Daoy (cell line): ENCODE measurements around the gene ZBED5. TPM values are rescaled to one million over a fixed set of nuclear protein-coding genes. Genes with fewer than 3 reads are reported as not detected.
"Not testable (repeated sequence)": the region's sequence is repeated elsewhere in the genome, so short reads cannot be mapped to it uniquely, and the experiment has no call there.

Experiments used
- DNase-seq: peaks from one replicate; pipeline ENCODE4 v3.0.0-alpha.2; 2015; ENCODE audit warnings: low read depth
- total RNA-seq: library from RNA; depleted of rRNA; stranded (reverse); fragments of >200 nt; shearing (Covaris generic); gene quantifications from 2 replicates; pipeline ENCODE4 v1.2.3, GENCODE V29; 2014; rRNA removed

ZBED5 gene
- total RNA-seq: 30.5 and 35.5 TPM in 2 replicates

DNA sequence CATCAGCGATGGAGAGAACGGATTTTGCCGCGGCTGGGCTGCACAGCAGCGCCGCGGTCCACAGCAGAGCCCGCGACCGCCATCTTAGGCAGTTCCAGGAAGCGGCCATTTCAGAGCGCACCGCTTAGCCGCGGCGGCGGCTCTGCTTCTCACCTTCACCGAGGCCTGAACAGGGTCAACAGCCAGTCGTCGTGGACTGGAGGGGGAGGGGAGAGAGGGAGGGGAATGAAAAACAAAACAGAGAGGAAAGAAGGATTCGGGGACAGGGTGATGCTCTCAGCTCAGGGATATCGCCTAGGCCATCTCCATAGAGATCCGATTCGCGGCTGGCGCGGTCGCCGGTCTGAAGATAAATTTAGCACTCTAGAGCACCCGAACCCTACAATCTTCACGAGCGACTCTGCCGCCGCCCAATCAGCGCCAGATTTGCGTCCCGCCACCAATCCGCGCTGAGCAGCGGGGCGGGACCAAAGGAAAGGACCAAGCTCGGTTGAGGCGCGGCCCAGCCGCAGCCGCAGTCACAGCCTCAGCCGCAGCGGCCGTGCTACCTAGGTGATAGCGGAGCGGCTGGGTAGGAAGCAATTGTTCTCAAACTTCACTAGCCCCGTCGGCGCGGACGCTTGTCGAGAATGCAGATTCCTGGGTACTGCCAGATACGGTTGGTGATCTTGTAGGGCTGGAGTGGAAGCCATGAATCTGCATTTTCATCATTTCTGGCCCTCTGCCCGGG, at the start of gene ZBED5:
Gene ZBED5 (minus strand): TSS at position 345 of the 730 bp plus-strand sequence. CDS start 3,108 bp downstream, outside the sequence.
- DNase-seq: peak; percentile 98

- no peak for DNase-seq
These were observed 48.7 kb upstream of the ZBED5 start for GRCh38 chr11:10906521-10906920.

DNA sequence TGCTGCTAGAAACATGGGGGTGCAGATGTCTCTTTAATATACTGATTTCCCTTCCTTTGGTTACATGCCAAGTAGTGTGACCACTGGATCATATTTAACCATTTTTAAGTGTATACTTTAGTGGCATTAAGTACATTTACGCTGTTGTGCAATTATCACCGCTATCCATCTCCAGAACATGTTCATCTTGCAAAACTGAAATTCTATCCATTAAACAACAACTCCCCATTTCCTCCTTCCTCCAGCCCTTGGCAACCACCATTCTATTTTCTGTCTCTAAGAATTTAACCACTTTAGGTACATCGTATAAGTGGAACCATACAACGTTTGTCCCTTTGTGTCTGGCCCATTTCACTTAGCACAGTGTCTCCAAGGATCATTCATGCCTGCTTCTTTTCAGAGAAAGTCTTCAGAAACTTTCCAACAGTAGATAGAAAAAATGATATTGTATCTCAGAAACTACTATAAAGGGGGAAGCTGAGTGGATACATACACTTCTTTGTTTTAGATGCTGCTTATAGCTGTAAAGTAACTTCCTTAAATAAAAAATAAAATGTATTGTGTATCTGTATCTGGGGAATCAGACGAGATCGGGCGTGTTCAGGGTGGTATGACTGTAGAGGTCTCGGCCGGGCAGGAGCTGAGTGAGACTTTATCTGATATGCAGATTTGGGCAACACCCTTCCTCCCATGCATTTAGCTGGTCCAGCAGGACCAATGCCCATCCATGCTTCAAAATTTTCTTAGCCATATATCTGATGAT, 44.6 kb upstream of the ZBED5 start:
- no peak for DNase-seq

GRCh38 chr11:10900681-10901415, 43.0 kb upstream of the ZBED5 start:
- DNase-seq: peak; percentile 75

DNA sequence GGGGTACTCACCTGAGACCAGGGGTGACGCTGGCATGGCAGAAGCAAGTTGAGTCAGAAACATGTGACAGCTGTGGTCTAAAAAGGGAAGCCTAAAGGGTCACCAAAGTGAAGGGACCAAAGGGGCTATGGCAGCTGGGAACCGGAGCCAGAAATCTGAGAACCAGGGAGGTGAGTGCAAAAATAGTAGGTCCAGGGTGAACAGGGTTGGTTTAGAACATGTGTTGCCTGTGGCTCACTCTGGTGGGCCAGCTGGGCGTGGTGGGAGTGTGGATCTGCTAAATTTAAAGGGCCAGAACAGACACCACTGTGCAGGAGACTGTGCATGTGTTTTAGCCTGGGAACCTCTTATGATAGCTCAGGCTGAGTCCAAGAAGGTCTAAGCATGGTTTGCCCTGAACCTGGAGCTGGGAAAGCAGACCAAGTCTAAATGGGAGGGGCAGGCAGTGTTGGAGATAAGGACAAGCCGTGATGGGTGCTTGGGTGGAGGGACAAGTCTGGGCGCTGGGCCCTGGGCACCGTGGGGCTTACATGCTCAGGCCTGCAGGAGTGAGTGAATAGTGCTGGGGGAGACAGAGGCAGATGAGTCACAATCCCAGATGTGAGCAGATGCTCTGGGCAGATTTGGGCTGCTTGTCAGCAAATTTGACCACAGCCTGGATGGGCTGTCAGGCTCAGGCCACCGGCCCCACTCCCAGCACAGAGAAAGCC, 41.4 kb upstream of the ZBED5 start:
- DNase-seq: no peak

DNA sequence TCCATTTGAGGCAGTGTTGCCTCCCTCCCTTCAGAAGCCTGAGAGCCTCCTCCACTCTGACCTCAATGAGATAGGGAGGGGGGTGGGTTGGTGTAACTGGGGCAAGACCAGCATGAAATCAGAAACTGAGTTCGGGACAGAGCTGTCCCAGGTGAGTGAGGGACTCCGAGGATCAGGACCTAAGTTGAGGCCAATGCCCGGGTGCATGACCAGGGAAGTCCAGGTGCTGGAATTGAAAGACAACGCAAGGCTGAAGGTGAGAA, 40.8 kb upstream of the ZBED5 start:
- no peak for DNase-seq

- DNase-seq: no peak
These were observed 40.3 kb upstream of the ZBED5 start for GRCh38 chr11:10898003-10898762.

DNA sequence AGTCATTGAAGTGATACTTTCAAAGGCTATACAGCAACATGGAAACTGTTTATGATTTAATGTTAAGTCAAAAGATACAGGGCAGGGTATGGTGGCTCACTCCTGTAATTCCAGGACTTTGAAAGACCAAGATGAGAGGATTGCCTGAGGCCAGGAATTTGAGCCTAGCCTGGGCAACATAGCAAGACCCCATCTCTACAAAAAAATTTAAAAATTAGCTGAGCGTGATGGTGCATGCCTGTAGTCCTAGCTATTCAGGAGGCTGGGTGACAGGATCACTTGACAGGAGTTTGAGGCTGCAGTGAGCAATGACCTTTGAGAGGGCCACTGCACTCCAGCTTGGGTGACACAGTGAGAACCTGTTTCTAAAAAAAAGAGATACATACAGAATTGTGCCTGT, 39.3 kb upstream of the ZBED5 start:
- no peak for DNase-seq

DNA sequence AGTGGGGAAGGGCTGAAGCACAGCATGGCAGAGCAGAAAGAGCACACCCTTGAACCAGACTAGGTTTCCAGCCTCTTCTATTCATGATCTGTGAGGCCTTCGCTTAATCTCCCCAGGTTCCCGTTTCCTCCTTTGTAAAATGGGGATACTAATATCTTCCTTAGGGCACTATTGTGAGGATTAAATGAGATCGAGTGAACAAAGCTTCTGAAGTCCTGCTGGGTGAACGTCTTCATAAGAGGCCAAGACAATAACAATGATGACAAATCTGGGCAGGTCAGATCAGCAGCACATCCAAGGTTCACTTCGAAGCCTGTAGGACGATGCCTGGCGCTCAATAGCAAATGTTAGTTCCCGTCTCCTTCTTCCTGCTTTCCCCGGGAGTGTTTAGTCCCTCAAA, 38.6 kb upstream of the ZBED5 start:
- no peak for DNase-seq

- DNase-seq: no peak
These were observed 37.4 kb upstream of the ZBED5 start for GRCh38 chr11:10895285-10895684.

- no peak for DNase-seq
These were observed 36.8 kb upstream of the ZBED5 start for GRCh38 chr11:10894666-10895065.

GRCh38 chr11:10893714-10894151, 35.9 kb upstream of the ZBED5 start:
- peak; percentile 39 for DNase-seq

DNA sequence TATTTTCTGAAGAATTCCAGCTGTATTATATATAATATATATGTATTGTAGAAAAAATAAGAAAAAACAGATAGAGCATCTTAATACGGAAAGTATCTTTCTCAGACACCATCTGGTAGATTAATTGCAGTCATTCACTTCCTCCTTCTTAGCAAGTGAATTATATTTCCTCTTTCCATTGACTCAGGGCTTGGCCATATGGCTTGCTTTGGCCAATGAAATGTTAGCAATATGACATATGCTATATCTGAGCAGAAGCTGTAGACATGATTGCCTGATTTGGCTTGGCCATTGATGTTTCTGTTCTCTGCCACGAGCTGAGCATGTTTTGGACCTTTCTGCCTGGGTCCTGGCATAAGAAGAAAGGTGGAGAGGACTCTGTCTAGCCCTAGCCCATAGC, 34.4 kb upstream of the ZBED5 start:
- DNase-seq: no peak

- DNase-seq: no peak
These were observed 33.4 kb upstream of the ZBED5 start for GRCh38 chr11:10891151-10891720.

DNA sequence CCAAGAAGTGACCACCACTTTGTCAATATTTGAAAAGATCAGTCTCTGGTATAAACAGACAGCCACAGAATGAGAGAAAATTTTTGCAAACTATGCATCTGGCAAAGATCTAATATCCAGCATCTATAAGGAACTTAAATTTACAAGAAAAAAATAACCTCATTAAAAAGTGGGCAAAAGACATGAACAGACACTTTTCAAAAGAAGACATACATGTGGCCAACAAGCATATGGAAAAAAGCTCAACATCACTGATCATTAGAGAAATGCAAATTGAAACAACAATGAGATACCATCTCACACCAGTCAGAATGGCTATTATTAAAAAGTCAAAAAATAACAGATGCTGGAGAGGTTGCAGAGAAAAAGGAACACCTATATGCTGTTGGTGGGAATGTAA, 32.2 kb upstream of the ZBED5 start:
- not testable (repeated sequence) for DNase-seq

GRCh38 chr11:10887307-10887706, 29.5 kb upstream of the ZBED5 start:
- DNase-seq: no peak

- no peak for DNase-seq
These were observed 28.9 kb upstream of the ZBED5 start for GRCh38 chr11:10886652-10887250.

- DNase-seq: peak; percentile 32
These were observed 28.0 kb upstream of the ZBED5 start for GRCh38 chr11:10885703-10886363.

GRCh38 chr11:10884292-10884691, 26.4 kb upstream of the ZBED5 start:
- DNase-seq: not testable (repeated sequence)

DNA sequence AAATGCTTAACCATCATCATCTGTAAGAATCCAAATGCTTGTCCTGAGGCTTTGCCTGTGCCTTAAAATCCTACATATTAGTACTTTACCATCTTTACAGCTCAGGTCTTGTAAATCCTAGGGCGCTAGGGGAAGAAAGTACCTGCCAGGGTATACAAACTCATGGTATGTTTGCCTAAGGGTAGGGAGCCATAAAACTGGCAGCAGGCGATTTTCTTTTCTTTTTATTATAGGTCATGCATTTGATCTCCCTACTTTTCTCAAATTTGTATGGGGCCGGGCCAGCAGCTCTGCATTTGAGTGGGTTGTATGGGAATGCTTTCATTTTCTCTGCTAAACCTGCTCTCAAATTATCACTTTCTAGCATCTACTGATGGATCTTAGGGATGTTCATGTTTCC, 24.0 kb upstream of the ZBED5 start:
- no peak for DNase-seq
